Karpas-422 (cell line): ENCODE results near the gene STRIP2. TPM values are rescaled to one million over a fixed set of nuclear protein-coding genes. Genes with fewer than 3 reads are reported as not detected.

Experiments used
- DNase-seq: peaks from one replicate; pipeline ENCODE4 v3.0.0-alpha.2; 2015
- H2AFZ ChIP-seq: fragments of 200-600 bp; sonication (generic); 2 replicates; pipeline ENCODE4 v1.6.1; 2014; ENCODE audit warnings: antibody characterized with exemption, low read length, mixed read lengths
- H3K27ac ChIP-seq: fragments of 200-600 bp; sonication (generic); 2 replicates; pipeline ENCODE4 v1.5.1; 2014; ENCODE audit warnings: mild to moderate bottlenecking, low read length, moderate library complexity
- H3K27me3 ChIP-seq: fragments of 200-600 bp; sonication (generic); 2 replicates; pipeline ENCODE4 v1.6.1; 2014; ENCODE audit warnings: low read length, mixed read lengths
- H3K36me3 ChIP-seq: fragments of 200-600 bp; sonication (generic); 2 replicates; pipeline ENCODE4 v1.6.1; 2014; ENCODE audit warnings: low read length, mixed read lengths; ENCODE audit not compliant: insufficient read depth
- H3K4me1 ChIP-seq: fragments of 200-600 bp; sonication (generic); 2 replicates; pipeline ENCODE4 v1.6.1; 2014; ENCODE audit warnings: mild to moderate bottlenecking, low read length, mixed read lengths
- H3K4me2 ChIP-seq: fragments of 200-600 bp; sonication (generic); 2 replicates; pipeline ENCODE4 v1.6.1; 2014; ENCODE audit warnings: low read length, low read depth, mild to moderate bottlenecking; ENCODE audit not compliant: poor library complexity, severe bottlenecking
- H3K4me3 ChIP-seq: fragments of 200-600 bp; sonication (generic); 2 replicates; pipeline ENCODE4 v1.5.1; 2014; ENCODE audit warnings: mild to moderate bottlenecking, antibody characterized with exemption, low read length, mixed read lengths
- H3K79me2 ChIP-seq: fragments of 200-600 bp; sonication (generic); 2 replicates; pipeline ENCODE4 v1.6.1; 2014; ENCODE audit warnings: mild to moderate bottlenecking, low read length, mixed read lengths
- H3K9ac ChIP-seq: fragments of 200-600 bp; sonication (generic); 2 replicates; pipeline ENCODE4 v1.6.0; 2014; ENCODE audit warnings: low read length
- H3K9me2 ChIP-seq: fragments of 200-600 bp; sonication (generic), shearing (Covaris generic); replicated peaks from 2 replicates; pipeline ENCODE4 v1.6.0; 2014; ENCODE audit warnings: mild to moderate bottlenecking, low read length, moderate library complexity; ENCODE audit not compliant: insufficient read depth
- H3K9me3 ChIP-seq: fragments of 300-700, 200-600 bp; sonication (generic); 2 replicates; pipeline ENCODE4 v1.6.1; 2014; ENCODE audit warnings: low read length, mixed read lengths
- H4K20me1 ChIP-seq: fragments of 200-600 bp; sonication (generic); 2 replicates; pipeline ENCODE4 v1.6.1; 2014; ENCODE audit warnings: mild to moderate bottlenecking, antibody characterized with exemption, low read length, low read depth; ENCODE audit not compliant: insufficient read depth
- total RNA-seq: library from RNA; depleted of rRNA; stranded (reverse); fragments of >200 nt; shearing (Covaris generic); gene quantifications from 2 replicates; pipeline ENCODE4 v1.2.3, GENCODE V29; 2014; ENCODE audit warnings: low replicate concordance

Gene STRIP2
- total RNA-seq, 1 experiment from 2014 or later = 0.15 TPM

DNA sequence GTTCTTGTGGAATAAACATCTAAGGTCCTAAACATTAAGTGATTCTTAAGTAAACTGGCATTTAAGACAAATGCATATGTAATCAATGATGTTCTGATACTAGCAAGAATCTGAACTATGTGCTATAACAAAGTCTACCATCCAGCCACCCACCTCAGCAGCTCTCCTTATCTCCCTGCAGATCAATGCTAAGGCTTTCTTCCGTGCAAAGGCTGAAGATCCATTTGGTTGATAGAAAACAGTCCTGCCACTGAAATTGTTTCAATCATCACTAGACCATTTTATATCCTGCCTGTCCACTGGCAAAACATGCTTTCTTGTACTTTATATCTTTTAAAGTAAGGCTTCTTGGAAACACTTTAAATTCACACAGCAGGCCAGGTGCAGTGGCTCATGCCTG is 61.8 kb downstream of the STRIP2 start:
- Histone ChIP-seq H3K4me3 (no peak overlapping the region), H4K20me1 (no peaks in the 10 kb centered on the region), H3K9me2 (no peaks in the 10 kb centered on the region), H3K4me2 (no peak overlapping the region), H2AFZ (no peak overlapping the region), H3K27ac (no peak overlapping the region), H3K4me1 (peaks cover 16% of the 10 kb centered on the region), H3K27me3 (no peaks in the 10 kb centered on the region), H3K79me2 (no peaks in the 10 kb centered on the region), H3K36me3 (no peaks in the 10 kb centered on the region), H3K9ac (no peak overlapping the region), H3K9me3 (no peaks in the 10 kb centered on the region)
- DNase-seq = no peak

- Histone ChIP-seq H3K4me2 (no peak overlapping the region), H3K79me2 (no peaks in the 10 kb centered on the region), H3K27me3 (no peaks in the 10 kb centered on the region), H3K36me3 (no peaks in the 10 kb centered on the region), H3K9me3 (no peaks in the 10 kb centered on the region), H3K4me3 (no peak overlapping the region), H2AFZ (no peak overlapping the region), H3K9ac (no peak overlapping the region), H3K27ac (no peak overlapping the region), H3K9me2 (no peaks in the 10 kb centered on the region), H3K4me1 (peaks cover 18% of the 10 kb centered on the region), H4K20me1 (no peaks in the 10 kb centered on the region)
- DNase-seq = no peak
Observed at GRCh38 chr7:129496653-129497052, 62.4 kb downstream of the STRIP2 start.

GRCh38 chr7:129497156-129497555 is 62.9 kb downstream of the STRIP2 start:
- Histone ChIP-seq H4K20me1 (no peaks in the 10 kb centered on the region), H3K9ac (no peak overlapping the region), H3K4me2 (no peak overlapping the region), H3K79me2 (no peaks in the 10 kb centered on the region), H3K9me3 (no peaks in the 10 kb centered on the region), H3K4me3 (no peak overlapping the region), H3K27ac (no peak overlapping the region), H3K4me1 (peaks cover 22% of the 10 kb centered on the region), H3K36me3 (no peaks in the 10 kb centered on the region), H3K27me3 (no peaks in the 10 kb centered on the region), H3K9me2 (no peaks in the 10 kb centered on the region), H2AFZ (no peak overlapping the region)
- no peak for DNase-seq

- Histone ChIP-seq H3K9me2 (no peaks in the 10 kb centered on the region), H3K9ac (no peak overlapping the region), H3K79me2 (no peaks in the 10 kb centered on the region), H3K27ac (no peak overlapping the region), H3K4me3 (no peak overlapping the region), H3K4me1 (peaks cover 28% of the 10 kb centered on the region), H4K20me1 (no peaks in the 10 kb centered on the region), H3K27me3 (no peaks in the 10 kb centered on the region), H3K9me3 (no peaks in the 10 kb centered on the region), H3K4me2 (no peak overlapping the region), H3K36me3 (no peaks in the 10 kb centered on the region), H2AFZ (no peak overlapping the region)
- no peak for DNase-seq
Observed at GRCh38 chr7:129498021-129498420, 63.8 kb downstream of the STRIP2 start.

DNA sequence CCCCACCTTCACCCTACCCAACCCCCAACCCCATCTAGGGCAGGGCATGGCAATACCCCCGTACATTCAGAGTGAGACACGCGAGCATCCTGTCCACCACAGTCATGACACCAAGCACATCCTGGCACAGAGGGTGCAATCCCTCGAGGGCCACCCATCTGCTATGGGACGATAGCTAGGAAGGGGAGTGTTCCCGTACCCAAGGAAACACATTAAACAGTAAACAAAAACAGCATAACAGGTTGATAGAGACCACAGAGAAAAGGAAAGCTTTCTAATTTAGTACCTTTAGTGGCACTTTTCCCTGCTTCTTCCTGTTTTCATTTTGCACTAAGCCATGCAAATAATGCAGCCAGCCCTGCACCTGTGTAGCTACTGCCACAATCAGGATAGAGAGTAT is 65.8 kb downstream of the STRIP2 start:
- H3K9ac ChIP-seq = no peak overlapping the region
- H3K36me3 ChIP-seq = no peaks in the 10 kb centered on the region
- DNase-seq = no peak
- H4K20me1 ChIP-seq = no peaks in the 10 kb centered on the region
- H3K9me2 ChIP-seq = no peaks in the 10 kb centered on the region
- no peak overlapping the region for H3K4me3 ChIP-seq
- no peaks in the 10 kb centered on the region for H3K79me2 ChIP-seq
- no peaks in the 10 kb centered on the region for H3K27me3 ChIP-seq
- H3K9me3 ChIP-seq = no peaks in the 10 kb centered on the region
- H3K4me2 ChIP-seq = peak overlapping the region; percentile 11
- H3K27ac ChIP-seq = no peak overlapping the region
- no peak overlapping the region for H2AFZ ChIP-seq
- H3K4me1 ChIP-seq = peaks cover 18% of the 10 kb centered on the region

DNA sequence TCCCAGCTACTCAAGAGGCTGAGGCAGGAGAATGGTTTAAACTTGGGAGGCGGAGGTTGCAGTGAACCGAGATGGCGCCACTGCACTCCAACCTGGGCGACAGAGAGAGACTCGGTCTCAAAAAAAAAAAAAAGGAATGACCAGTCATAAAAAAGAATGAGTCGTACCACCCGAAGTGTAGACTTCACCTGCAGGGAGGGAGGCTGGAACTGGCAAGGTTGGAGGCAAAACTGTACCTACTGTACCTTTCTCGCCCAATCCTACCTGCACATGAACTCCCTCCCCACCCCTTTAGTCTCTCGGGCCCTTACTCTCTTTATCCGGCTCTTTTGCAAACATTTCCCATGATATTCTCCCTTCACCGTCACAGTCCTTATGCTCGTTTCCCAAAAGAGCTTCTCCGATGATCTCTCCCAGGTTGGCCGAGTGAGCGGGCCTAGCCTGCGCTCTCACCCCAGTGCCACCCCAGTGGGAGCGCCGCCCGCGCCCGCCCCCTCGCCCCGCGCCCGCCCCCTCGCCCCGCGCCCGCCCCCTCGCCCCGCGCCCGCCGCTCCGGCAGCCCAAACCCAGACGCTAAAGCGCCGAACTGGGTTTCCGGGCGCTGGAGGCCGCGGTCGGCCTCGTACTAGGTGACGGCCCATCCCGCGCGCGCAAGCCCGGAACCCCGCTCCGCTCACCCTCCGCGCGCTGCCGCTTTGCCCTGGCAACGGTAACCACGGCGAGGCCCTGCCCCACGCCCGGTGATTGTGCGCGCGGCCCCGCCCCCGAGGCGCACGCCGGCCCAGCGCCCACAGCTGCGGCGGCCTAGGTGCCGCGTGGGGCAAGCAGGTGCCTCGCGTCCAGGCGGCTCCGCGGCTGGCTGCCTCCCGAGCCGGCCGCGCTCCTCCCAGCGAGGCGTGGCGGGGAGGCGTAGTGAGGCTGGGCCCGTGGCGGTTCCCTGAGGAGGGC is 67.8 kb downstream of the STRIP2 start, which contains the start of gene SMKR1:
TSS of gene SMKR1 (plus strand) at position 772 of the 948 bp plus-strand sequence. CDS start 294 bp downstream, outside the sequence.
- Histone ChIP-seq H3K27me3 (no peaks in the 10 kb centered on the region), H3K4me2 (peak within 1 kb of the TSS; percentile 84), H3K9me3 (no peaks in the 10 kb centered on the region), H3K79me2 (no peaks in the 10 kb centered on the region), H3K9ac (peak within 1 kb of the TSS; percentile 55), H3K4me1 (peaks cover 18% of the 10 kb centered on the region), H4K20me1 (no peaks in the 10 kb centered on the region), H3K4me3 (peak within 1 kb of the TSS; percentile 70), H3K36me3 (no peaks in the 10 kb centered on the region), H3K9me2 (no peaks in the 10 kb centered on the region), H2AFZ (peak within 1 kb of the TSS; percentile 84), H3K27ac (no peak within 1 kb of the TSS)
- DNase-seq = peak; percentile 95

DNA sequence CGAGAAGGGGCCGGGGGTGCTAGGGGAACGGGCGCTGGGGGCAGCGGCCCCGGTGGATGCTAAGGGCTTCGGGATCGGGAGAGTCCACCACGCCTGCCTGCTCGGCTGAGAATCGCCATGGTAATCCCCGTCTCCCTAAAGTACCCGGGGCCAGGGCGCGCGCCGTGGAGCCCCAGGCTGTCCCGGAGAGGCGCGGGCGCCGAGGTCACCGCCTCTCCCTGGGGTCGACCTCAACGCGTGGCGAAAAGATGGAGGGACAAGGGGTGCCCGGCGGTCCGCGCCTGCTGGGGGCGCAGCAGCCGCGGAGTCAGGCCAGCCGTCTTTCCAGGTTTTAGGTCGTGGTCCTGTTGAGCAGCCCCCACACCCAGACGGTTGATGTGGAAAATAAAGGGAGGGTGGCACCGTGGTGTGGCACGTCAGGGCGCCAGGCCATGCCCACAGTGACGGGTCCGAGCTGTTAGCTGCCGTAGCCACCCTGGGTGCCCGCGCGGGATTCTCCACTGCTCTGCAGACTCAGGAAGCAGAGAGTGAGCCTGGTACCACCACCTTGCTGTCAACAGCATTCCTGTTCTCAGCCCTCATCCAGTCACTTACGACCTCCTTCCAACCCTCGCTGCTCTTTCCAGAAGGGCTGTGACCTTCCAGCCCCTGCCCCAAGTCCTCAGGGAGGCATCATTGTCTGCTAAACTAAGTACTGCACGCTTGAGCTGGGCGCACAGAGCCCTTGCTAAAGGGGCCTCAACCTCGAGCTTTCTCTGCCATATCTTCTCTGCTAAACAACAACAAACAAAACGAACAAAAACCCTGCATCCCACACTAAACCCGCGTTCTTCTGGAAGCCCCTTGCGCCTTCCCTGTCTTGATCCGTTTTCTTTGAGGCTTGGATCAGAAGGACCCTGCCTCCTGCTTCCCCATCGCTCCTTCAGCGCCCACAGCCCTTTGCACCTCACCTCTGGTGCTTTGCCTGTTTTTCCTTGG is 68.8 kb downstream of the STRIP2 start:
- H3K4me1 ChIP-seq = peaks cover 18% of the 10 kb centered on the region
- H4K20me1 ChIP-seq = no peaks in the 10 kb centered on the region
- H3K27me3 ChIP-seq = no peaks in the 10 kb centered on the region
- H3K4me3 ChIP-seq = peak overlapping the region; percentile 70
- H3K4me2 ChIP-seq = peak overlapping the region; percentile 84
- no peaks in the 10 kb centered on the region for H3K79me2 ChIP-seq
- no peak overlapping the region for H3K27ac ChIP-seq
- peak overlapping the region; percentile 55 for H3K9ac ChIP-seq
- no peaks in the 10 kb centered on the region for H3K9me2 ChIP-seq
- H3K36me3 ChIP-seq = no peaks in the 10 kb centered on the region
- peak overlapping the region; percentile 65; the same call in 1 of the 2 replicates for H2AFZ ChIP-seq
- DNase-seq = no peak
- no peaks in the 10 kb centered on the region for H3K9me3 ChIP-seq

DNA sequence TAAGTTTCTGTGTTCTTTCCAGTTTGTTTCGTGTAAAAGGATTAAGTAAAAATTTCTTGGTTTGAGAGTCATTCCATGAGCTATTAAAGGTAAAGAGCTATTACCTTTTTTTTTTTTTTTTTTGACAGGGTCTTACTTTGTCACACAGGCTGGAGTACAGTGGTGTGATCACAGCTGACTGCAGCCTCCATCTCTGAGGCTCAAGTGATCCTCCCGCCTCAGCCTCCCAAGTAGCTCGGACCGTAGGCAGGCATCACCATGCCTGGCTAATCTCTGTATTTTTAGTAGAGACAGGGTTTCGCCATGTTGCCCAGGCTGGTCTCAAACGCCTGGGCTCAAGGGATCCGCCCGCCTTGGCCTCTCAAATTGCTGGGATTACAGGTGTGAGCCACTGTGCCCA is 69.5 kb downstream of the STRIP2 start:
- no peaks in the 10 kb centered on the region for H3K36me3 ChIP-seq
- no peaks in the 10 kb centered on the region for H3K9me2 ChIP-seq
- no peak overlapping the region for H3K4me3 ChIP-seq

More for the DNA sequence above, 69.5 kb downstream of the STRIP2 start:
- Histone ChIP-seq H3K4me2 (no peak overlapping the region), H3K27me3 (no peaks in the 10 kb centered on the region), H3K27ac (no peak overlapping the region), H2AFZ (no peak overlapping the region), H3K79me2 (no peaks in the 10 kb centered on the region), H4K20me1 (no peaks in the 10 kb centered on the region), H3K9ac (no peak overlapping the region), H3K9me3 (no peaks in the 10 kb centered on the region), H3K4me1 (peaks cover 18% of the 10 kb centered on the region)
- no peak for DNase-seq
